Uterus (tissue), 4 donors: ENCODE data around the gene MYZAP. TPM values are rescaled to one million over a fixed set of nuclear protein-coding genes. Genes with fewer than 3 reads are reported as not detected.

Experiments
- DNase-seq, 2 donors: peaks; one replicate each; pipeline ENCODE4 v3.0.0-alpha.2; 2019 to 2020
- H3K27ac ChIP-seq, 2 donors: fragments of 200-600 bp; sonication (generic); 1 replicate in 1 of 2; 2 replicates in 1 of 2; pipeline ENCODE4 v1.5.1; 2016 to 2018
- H3K27me3 ChIP-seq, 2 donors: fragments of 200-600 bp; sonication (generic); one replicate each; pipeline ENCODE4 v1.5.1; 2018 to 2019; ENCODE audit warnings: control low read depth in 1 of 2
- H3K36me3 ChIP-seq, 2 donors: fragments of 200-600 bp; sonication (generic); one replicate each; pipeline ENCODE4 v1.5.1; 2019; ENCODE audit warnings: control low read depth in 1 of 2
- H3K4me1 ChIP-seq, 2 donors: fragments of 200-600 bp; sonication (generic); one replicate each; pipeline ENCODE4 v1.5.1; 2018 to 2019; ENCODE audit warnings: control low read depth in 1 of 2
- H3K4me3 ChIP-seq, 2 donors: fragments of 200-600 bp; sonication (generic); 1 replicate in 1 of 2; 2 replicates in 1 of 2; pipeline ENCODE4 v1.5.1; 2018 to 2019; ENCODE audit warnings: mild to moderate bottlenecking in 1 of 2
- H3K9me3 ChIP-seq, 2 donors: fragments of 200-600 bp; sonication (generic); one replicate each; pipeline ENCODE4 v1.5.1; 2019; ENCODE audit warnings: control low read depth in 1 of 2
- CTCF ChIP-seq, 4 experiments: fragments of 200-600 bp in 2 of 4; fragments of 450-650 bp in 2 of 4; sonication (generic) in 2 of 4; IDR thresholded peaks; one replicate each; pipeline ENCODE4 v1.5.1; 2016 to 2019; ENCODE audit warnings: antibody characterized with exemption in 4 of 4, mild to moderate bottlenecking in 2 of 4, moderate library complexity in 1 of 4
- POLR2A ChIP-seq, 2 donors: fragments of 450-650 bp; IDR thresholded peaks; one replicate each; pipeline ENCODE4 v1.6.1; 2016; ENCODE audit warnings: antibody characterized with exemption in 2 of 2, mild to moderate bottlenecking in 1 of 2, moderate library complexity in 1 of 2
- intact Hi-C: fragments of 100-400 bp; cut with DNase I; formaldehyde crosslinking; loops from one replicate; pipeline ENCODE4 v1.15.1; 2023; ENCODE audit warnings: low total_unique reads
- total RNA-seq, 4 donors: library from RNA; depleted of rRNA in 3 of 4; stranded (reverse); fragments of >200 nt in 3 of 4; gene quantifications; one replicate each; pipeline versions ENCODE4 v1.1.0 to v1.2.4, GENCODE V29; 2014 to 2023
- donor health status: DM: yes; HTN: yes; CAD: no.

The MYZAP gene
- total RNA-seq, 4 donors from 2014 or later, result 7.7 to 22.5 (median 18.2) TPM

- DNase-seq, result no peak
- intact Hi-C loops, result no loop called here
Measured at GRCh38 chr15:57552678-57553334, 38.9 kb upstream of the MYZAP start.

DNA sequence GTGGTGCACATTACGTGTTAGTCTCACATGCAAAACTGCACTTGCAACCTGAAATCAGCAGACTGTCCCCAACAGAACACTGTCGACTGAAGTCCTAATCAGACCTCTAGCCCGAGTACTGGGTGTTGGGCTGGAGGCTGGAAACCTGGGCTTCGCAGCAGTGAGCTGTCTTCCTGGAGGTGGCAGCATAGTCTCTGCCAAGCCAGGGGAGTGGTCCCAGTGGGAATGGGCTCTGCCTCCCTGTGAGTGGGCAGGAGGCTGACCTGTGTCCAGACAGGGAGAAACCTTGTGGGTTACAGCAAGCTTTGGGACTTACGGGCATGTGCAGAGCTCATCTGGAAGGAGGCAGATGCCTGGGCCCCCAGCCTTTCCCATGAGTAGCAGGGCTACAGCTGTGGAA is 38.2 kb upstream of the MYZAP start:
- H3K4me1 ChIP-seq, result no peaks in the 10 kb centered on the region
- no peak for DNase-seq
- H3K9me3 ChIP-seq, result no peaks in the 10 kb centered on the region
- H3K36me3 ChIP-seq, result no peaks in the 10 kb centered on the region
- intact Hi-C loops, result no loop called here
- H3K4me3 ChIP-seq, result no peak overlapping the region
- no peak overlapping the region for H3K27ac ChIP-seq
- H3K27me3 ChIP-seq, result no peaks in the 10 kb centered on the region
- no peak for TF ChIP-seq POLR2A (IDR thresholded peaks at IDR 0.05)
- no peak for TF ChIP-seq CTCF (IDR thresholded peaks at IDR 0.05)

More at GRCh38 chr15:57552678-57553334, 38.9 kb upstream of the MYZAP start:
- Histone ChIP-seq H3K27ac (peak overlapping the region in 1 of 2 donors; percentile 80), H3K4me1 (no peaks in the 10 kb centered on the region), H3K4me3 (no peak overlapping the region), H3K9me3 (no peaks in the 10 kb centered on the region), H3K36me3 (no peaks in the 10 kb centered on the region), H3K27me3 (no peaks in the 10 kb centered on the region)
- TF ChIP-seq CTCF (IDR thresholded peaks at IDR 0.05) (no peak), POLR2A (IDR thresholded peaks at IDR 0.05) (no peak)

GRCh38 chr15:57554063-57554811 is 37.5 kb upstream of the MYZAP start:
- H3K4me3 ChIP-seq, result no peak overlapping the region
- TF ChIP-seq CTCF (IDR thresholded peaks at IDR 0.05) (no peak), POLR2A (IDR thresholded peaks at IDR 0.05) (no peak)
- DNase-seq, result no peak
- peak overlapping the region; percentile 39 to 67 for H3K27ac ChIP-seq
- no peaks in the 10 kb centered on the region for H3K9me3 ChIP-seq
- H3K27me3 ChIP-seq, result no peaks in the 10 kb centered on the region
- intact Hi-C loops, result no loop called here
- H3K36me3 ChIP-seq, result no peaks in the 10 kb centered on the region
- no peaks in the 10 kb centered on the region for H3K4me1 ChIP-seq

GRCh38 chr15:57554812-57555179 is 36.9 kb upstream of the MYZAP start:
- H3K4me1 ChIP-seq, result no peaks in the 10 kb centered on the region
- no peak overlapping the region for H3K4me3 ChIP-seq
- no peak for TF ChIP-seq POLR2A (IDR thresholded peaks at IDR 0.05)
- TF ChIP-seq CTCF (IDR thresholded peaks at IDR 0.05), result no peak
- no peaks in the 10 kb centered on the region for H3K36me3 ChIP-seq
- no peaks in the 10 kb centered on the region for H3K27me3 ChIP-seq
- peak overlapping the region; percentile 39 to 67 for H3K27ac ChIP-seq
- intact Hi-C loops, result loop anchor here (5.0 kb wide), 1 partner anchor 188 kb away; no protein-coding TSS in a partner anchor
- H3K9me3 ChIP-seq, result no peaks in the 10 kb centered on the region
- no peak for DNase-seq

DNA sequence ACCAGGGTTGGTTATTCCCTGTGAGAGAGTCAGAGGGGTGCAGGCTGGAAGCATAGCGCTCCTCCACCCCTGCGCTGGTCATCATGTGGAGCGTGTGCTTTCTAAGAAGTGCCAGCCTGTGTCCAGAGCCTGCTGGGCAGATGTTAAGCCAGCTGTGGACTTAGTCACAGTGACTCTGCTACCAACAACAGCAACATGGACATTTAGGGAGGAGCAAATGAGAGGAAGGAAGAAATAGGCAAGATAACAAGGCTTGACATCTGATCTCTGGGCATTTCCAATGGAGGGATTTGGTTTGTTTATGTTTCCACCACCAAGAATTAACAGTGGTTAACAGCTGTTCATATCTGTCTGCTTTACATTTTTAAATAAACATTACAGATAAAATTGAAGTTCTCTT is 36.4 kb upstream of the MYZAP start:
- Histone ChIP-seq H3K9me3 (no peaks in the 10 kb centered on the region), H3K27me3 (no peaks in the 10 kb centered on the region), H3K27ac (peak overlapping the region; percentile 39 to 67), H3K4me1 (no peaks in the 10 kb centered on the region), H3K36me3 (no peaks in the 10 kb centered on the region), H3K4me3 (no peak overlapping the region)
- DNase-seq, result no peak
- TF ChIP-seq CTCF (IDR thresholded peaks at IDR 0.05) (no peak), POLR2A (IDR thresholded peaks at IDR 0.05) (no peak)
- intact Hi-C loops, result loop anchor here (5.0 kb wide), 1 partner anchor 187 kb away; no protein-coding TSS in a partner anchor
